Eye (tissue), 1 donor: ENCODE results near the gene NDUFV1.
"Not testable (repeated sequence)": the region's sequence is repeated elsewhere in the genome, so short reads cannot be mapped to it uniquely, and the experiment has no call there.

Experiments used
- DNase-seq: peaks from one replicate; pipeline ENCODE4 v3.0.0-alpha.2; 2015

The NDUFV1 gene

DNA sequence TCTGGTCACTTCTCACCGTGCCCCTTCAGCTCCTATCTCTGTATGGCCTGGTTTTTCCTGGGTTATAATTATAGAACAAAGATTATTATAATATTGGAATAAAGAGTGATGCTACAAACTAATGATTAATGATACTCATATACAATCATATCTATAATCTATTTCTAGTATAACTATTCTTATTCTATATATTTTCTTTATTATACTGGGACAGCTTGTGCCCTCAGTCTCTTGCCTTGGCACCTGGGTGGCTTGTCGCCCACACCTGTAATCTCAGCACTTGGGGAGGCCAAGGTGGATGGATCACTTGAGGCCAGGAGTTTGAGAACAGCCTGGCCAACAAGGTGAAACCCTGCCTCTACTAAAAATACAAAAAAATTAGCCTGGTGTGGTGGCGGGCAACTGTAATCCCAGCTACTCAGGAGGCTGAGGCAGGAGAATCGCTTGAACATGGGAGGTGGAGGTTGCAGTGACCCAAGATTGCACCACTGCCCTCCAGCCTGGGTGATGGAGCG, 53.0 kb downstream of the NDUFV1 start:
- not testable (repeated sequence) for DNase-seq

GRCh38 chr11:67660752-67661151, 54.0 kb downstream of the NDUFV1 start:
- DNase-seq = not testable (repeated sequence)
